OCI-LY7 (cell line): ENCODE data around the gene SMG9. TPM values are rescaled to one million over a fixed set of nuclear protein-coding genes. Genes with fewer than 3 reads are reported as not detected.

ENCODE experiments used
- BruUV-seq: library from RNA; stranded (reverse); fragments of 400-500 nt; replicated peaks from 2 replicates; lab custom pipeline; 2021; lab: Mats Ljungman, UMichigan
- CTCF ChIA-PET: fragments of 300-600 bp; sonication (Branson Sonifier 250); formaldehyde crosslinking; loops from one replicate; lab custom pipeline; 2022; ENCODE audit warnings: antibody characterized with exemption; ENCODE audit not compliant: unreplicated experiment; lab: Charles Lee
- POLR2A ChIA-PET: fragments of 300-600 bp; sonication (Branson Sonifier 250); formaldehyde crosslinking; loops from one replicate; lab custom pipeline; 2022; ENCODE audit warnings: antibody characterized with exemption; lab: Charles Lee
- DNase-seq: peaks from one replicate; pipeline ENCODE4 v3.0.0-alpha.2; 2015; ENCODE audit warnings: low spot score
- H2AFZ ChIP-seq: fragments of 200-600 bp; sonication (generic), shearing (Covaris generic); 2 replicates; pipeline ENCODE4 v1.6.1; 2014; ENCODE audit warnings: mild to moderate bottlenecking, antibody characterized with exemption, low read length, moderate library complexity
- H3K27ac ChIP-seq: fragments of 200-600 bp; sonication (generic); 2 replicates; pipeline ENCODE4 v1.5.1; 2014; ENCODE audit warnings: mixed run types, low read depth, mild to moderate bottlenecking, moderate library complexity, low read length, inconsistent platforms; ENCODE audit not compliant: poor library complexity, severe bottlenecking
- H3K36me3 ChIP-seq: fragments of 200-600 bp; sonication (generic); 2 replicates; pipeline ENCODE4 v1.6.1; 2014; ENCODE audit warnings: mild to moderate bottlenecking, antibody characterized with exemption, low read length, moderate library complexity, mixed read lengths; ENCODE audit not compliant: insufficient read depth
- H3K4me1 ChIP-seq: fragments of 200-600 bp; sonication (generic); 2 replicates; pipeline ENCODE4 v1.5.1; 2014; ENCODE audit warnings: mild to moderate bottlenecking, low read length; ENCODE audit not compliant: insufficient read depth, poor library complexity, severe bottlenecking
- H3K4me2 ChIP-seq: fragments of 200-600 bp; sonication (generic); 2 replicates; pipeline ENCODE4 v1.6.1; 2014; ENCODE audit warnings: mild to moderate bottlenecking, low read length
- H3K4me3 ChIP-seq: fragments of 200-600 bp; sonication (generic); 2 replicates; pipeline ENCODE4 v1.5.1; 2014; ENCODE audit warnings: mild to moderate bottlenecking, low read depth, low read length; ENCODE audit not compliant: poor library complexity, severe bottlenecking
- H3K79me2 ChIP-seq: fragments of 200-600 bp; sonication (generic); 2 replicates; pipeline ENCODE4 v1.6.1; 2016; ENCODE audit warnings: low read depth, mild to moderate bottlenecking, low read length, moderate library complexity, mixed read lengths; ENCODE audit not compliant: insufficient read depth
- H3K9me2 ChIP-seq: fragments of 200-600 bp; sonication (generic); 2 replicates; pipeline ENCODE4 v1.6.1; 2016; ENCODE audit warnings: mild to moderate bottlenecking, low read length, mixed read lengths; ENCODE audit not compliant: insufficient read depth
- H3K9me3 ChIP-seq: fragments of 200-600 bp; sonication (generic); 2 replicates; pipeline ENCODE4 v1.6.1; 2014; ENCODE audit warnings: mild to moderate bottlenecking, mixed run types, low read length, mixed read lengths
- H4K20me1 ChIP-seq: fragments of 200-600 bp; sonication (generic); 2 replicates; pipeline ENCODE4 v1.6.1; 2014; ENCODE audit warnings: mild to moderate bottlenecking, antibody characterized with exemption, low read length, moderate library complexity, mixed read lengths; ENCODE audit not compliant: insufficient read depth
- EZH2phosphoT487 ChIP-seq: fragments of 200-600 bp; sonication (generic); IDR thresholded peaks from 2 replicates; pipeline ENCODE4 v1.6.1; 2018; ENCODE audit warnings: low read depth, borderline replicate concordance, mild to moderate bottlenecking, mixed run types, antibody characterized with exemption, low read length, moderate library complexity, mixed read lengths
- intact Hi-C: fragments of 100-400 bp; cut with micrococcal nuclease; formaldehyde crosslinking; loops from one replicate; pipeline ENCODE4 v1.10.0; 2022; ENCODE audit not compliant: unreplicated experiment
- total RNA-seq, 2 experiments: library from RNA; depleted of rRNA in 1 of 2; stranded (reverse); fragments of >200 nt in 1 of 2; shearing (Covaris generic) in 1 of 2; gene quantifications; 2 replicates each; pipeline ENCODE4 v1.2.3, GENCODE V29; 2014 to 2022
- TF ChIP-seq, protein P1 (sequence below): fragments of 200-600 bp; sonication (generic); conservative IDR thresholded peaks from 2 replicates; pipeline ENCODE4 v1.5.1; 2014; ENCODE audit warnings: mild to moderate bottlenecking, antibody characterized with exemption, low read length, moderate library complexity, mixed read lengths

SMG9 gene
- total RNA-seq, 2 experiments from 2014 or later = 65.6 to 75.5 TPM

DNA sequence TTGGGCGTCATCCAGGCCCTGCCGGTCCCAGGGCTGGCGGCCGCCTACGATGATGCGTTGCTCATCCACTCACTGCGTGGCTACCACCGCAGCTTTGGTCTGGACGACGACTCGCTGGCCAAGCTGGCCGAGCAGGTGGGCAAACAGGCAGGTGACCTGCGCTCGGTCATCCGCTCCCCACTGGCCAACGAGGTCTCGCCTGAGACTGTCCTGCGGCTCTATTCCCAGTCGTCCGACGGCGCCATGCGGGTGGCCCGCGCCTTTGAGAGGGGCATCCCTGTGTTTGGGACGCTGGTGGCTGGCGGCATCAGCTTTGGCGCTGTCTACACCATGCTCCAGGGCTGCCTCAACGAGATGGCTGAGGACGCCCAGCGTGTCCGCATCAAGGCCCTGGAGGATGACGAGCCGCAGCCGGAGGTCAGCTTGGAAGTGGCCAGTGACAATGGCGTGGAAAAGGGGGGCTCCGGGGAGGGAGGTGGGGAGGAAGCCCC lies 35.3 kb downstream of the SMG9 start:
- no TSS peak for BruUV-seq
- intact Hi-C loops = no loop called here
- TF ChIP-seq, protein P1, sequence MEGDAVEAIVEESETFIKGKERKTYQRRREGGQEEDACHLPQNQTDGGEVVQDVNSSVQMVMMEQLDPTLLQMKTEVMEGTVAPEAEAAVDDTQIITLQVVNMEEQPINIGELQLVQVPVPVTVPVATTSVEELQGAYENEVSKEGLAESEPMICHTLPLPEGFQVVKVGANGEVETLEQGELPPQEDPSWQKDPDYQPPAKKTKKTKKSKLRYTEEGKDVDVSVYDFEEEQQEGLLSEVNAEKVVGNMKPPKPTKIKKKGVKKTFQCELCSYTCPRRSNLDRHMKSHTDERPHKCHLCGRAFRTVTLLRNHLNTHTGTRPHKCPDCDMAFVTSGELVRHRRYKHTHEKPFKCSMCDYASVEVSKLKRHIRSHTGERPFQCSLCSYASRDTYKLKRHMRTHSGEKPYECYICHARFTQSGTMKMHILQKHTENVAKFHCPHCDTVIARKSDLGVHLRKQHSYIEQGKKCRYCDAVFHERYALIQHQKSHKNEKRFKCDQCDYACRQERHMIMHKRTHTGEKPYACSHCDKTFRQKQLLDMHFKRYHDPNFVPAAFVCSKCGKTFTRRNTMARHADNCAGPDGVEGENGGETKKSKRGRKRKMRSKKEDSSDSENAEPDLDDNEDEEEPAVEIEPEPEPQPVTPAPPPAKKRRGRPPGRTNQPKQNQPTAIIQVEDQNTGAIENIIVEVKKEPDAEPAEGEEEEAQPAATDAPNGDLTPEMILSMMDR = no peak
- TF ChIP-seq EZH2phosphoT487 = no peak
- Histone ChIP-seq H3K9me3 (no peaks in the 10 kb centered on the region), H3K79me2 (no peaks in the 10 kb centered on the region), H3K4me2 (no peak overlapping the region), H3K4me3 (no peak overlapping the region), H3K36me3 (no peaks in the 10 kb centered on the region), H2AFZ (no peak overlapping the region), H3K27ac (no peak overlapping the region), H4K20me1 (no peaks in the 10 kb centered on the region), H3K9me2 (no peaks in the 10 kb centered on the region), H3K4me1 (peaks cover under 1% of the 10 kb centered on the region)
- ChIA-PET CTCF (no interaction called here), POLR2A (no interaction called here)
- DNase-seq = no peak

- no TSS peak for BruUV-seq
- intact Hi-C loops = no loop called here
- DNase-seq = no peak
- Histone ChIP-seq H3K27ac (no peak overlapping the region), H3K4me1 (no peaks in the 10 kb centered on the region), H3K4me2 (no peak overlapping the region), H3K36me3 (no peaks in the 10 kb centered on the region), H3K79me2 (no peaks in the 10 kb centered on the region), H4K20me1 (no peaks in the 10 kb centered on the region), H3K9me3 (no peaks in the 10 kb centered on the region), H2AFZ (no peak overlapping the region), H3K4me3 (no peak overlapping the region), H3K9me2 (no peaks in the 10 kb centered on the region)
- CTCF ChIA-PET = no interaction called here
- POLR2A ChIA-PET = no interaction called here
- no peak for TF ChIP-seq EZH2phosphoT487
- TF ChIP-seq, protein P1 = no peak
Observed at GRCh38 chr19:43718627-43719377, 36.0 kb downstream of the SMG9 start.

- CTCF ChIA-PET = no interaction called here
- intact Hi-C loops = no loop called here
- Histone ChIP-seq H3K27ac (no peak within 1 kb of the TSS), H3K36me3 (no peaks in the 10 kb centered on the region), H4K20me1 (no peaks in the 10 kb centered on the region), H3K4me3 (no peak within 1 kb of the TSS), H2AFZ (no peak within 1 kb of the TSS), H3K79me2 (no peaks in the 10 kb centered on the region), H3K9me3 (no peaks in the 10 kb centered on the region), H3K9me2 (no peaks in the 10 kb centered on the region), H3K4me1 (no peaks in the 10 kb centered on the region), H3K4me2 (no peak within 1 kb of the TSS)
- no TSS peak for BruUV-seq
- no peak for DNase-seq
- POLR2A ChIA-PET = no interaction called here
- TF ChIP-seq, protein P1 = no peak
- no peak for TF ChIP-seq EZH2phosphoT487
Observed at GRCh38 chr19:43715776-43716175, 39.0 kb downstream of the SMG9 start, which contains the start of gene IRGC. Gene IRGC (plus strand): TSS chr19:43716076. CDS start chr19:43718559, 2,483 bp downstream.
